ENCODE results near the gene MTMR6. TPM values are rescaled to one million over a fixed set of nuclear protein-coding genes. Genes with fewer than 3 reads are reported as not detected.

MTMR6 gene
- total RNA-seq, 1 experiment from 2014 or later, result 9.7 TPM

- no peak for DNase-seq (ENCODE audit: low read depth, low spot score)
- TF ChIP-seq CTCF (IDR thresholded peaks at IDR 0.05), result no peak
- TF ChIP-seq TCF7L2 (IDR thresholded peaks at IDR 0.05; ENCODE audit: low read depth, low read length), result no peak
- TF ChIP-seq SIN3A (IDR thresholded peaks at IDR 0.05; ENCODE audit: borderline replicate concordance, insufficient read depth, low read depth, low read length), result no peak
- TF ChIP-seq POLR2AphosphoS5 (IDR thresholded peaks at IDR 0.05; ENCODE audit: low read depth, low read length), result no peak
- no peak for TF ChIP-seq REST (IDR thresholded peaks at IDR 0.05; ENCODE audit: insufficient read depth in 1 of 2, low read depth in 2 of 2, low read length in 1 of 2)
- Histone ChIP-seq H3K4me1 (ENCODE audit: control insufficient read depth, insufficient read depth, low read length) (no peaks in the 10 kb centered on the region), H3K4me3 (ENCODE audit: low read depth in 2 of 2, low read length in 2 of 2) (no peak overlapping the region), H3K27ac (ENCODE audit: low read length) (no peak overlapping the region), H3K9me3 (ENCODE audit: control insufficient read depth, insufficient read depth, low read depth, low read length) (no peaks in the 10 kb centered on the region), H3K27me3 (ENCODE audit: control insufficient read depth, insufficient read depth, low read length) (no peaks in the 10 kb centered on the region), H3K36me3 (ENCODE audit: control insufficient read depth, insufficient read depth, low read length) (peaks cover 3% of the 10 kb centered on the region; the same call in 1 of the 2 replicates)
- intact Hi-C loops (cut with micrococcal nuclease; ENCODE audit: unreplicated experiment), result no loop called here
- ATAC-seq, result no peak
- in situ Hi-C loops (cut with HindIII; ENCODE audit: low pct_unique_long_range_greater_than_20kb, low sequenced_read_pairs), result no loop called here
- ChIA-PET POLR2A (interaction anchor here (0.5 kb wide), 1 partner anchor 29 kb away, joined by 4 read pairs; no protein-coding TSS in a partner anchor), CTCF (no interaction called here)
- BruUV-seq (replicated peaks), result no TSS peak
Observed at GRCh38 chr13:25291691-25292090, 4.4 kb upstream of the MTMR6 start.

GRCh38 chr13:25288966-25289365 is 1.7 kb upstream of the MTMR6 start:
- no peak overlapping the region for H3K4me3 ChIP-seq (ENCODE audit: low read depth in 2 of 2, low read length in 2 of 2)
- no peak overlapping the region for H3K27ac ChIP-seq (ENCODE audit: low read length)
- no peak for ATAC-seq
- intact Hi-C loops (cut with micrococcal nuclease; ENCODE audit: unreplicated experiment), result no loop called here
- peaks cover 4% of the 10 kb centered on the region; the same call in 1 of the 2 replicates for H3K36me3 ChIP-seq (ENCODE audit: control insufficient read depth, insufficient read depth, low read length)
- CTCF ChIA-PET, result no interaction called here
- TF ChIP-seq REST (IDR thresholded peaks at IDR 0.05; ENCODE audit: insufficient read depth in 1 of 2, low read depth in 2 of 2, low read length in 1 of 2) (no peak), POLR2AphosphoS5 (IDR thresholded peaks at IDR 0.05; ENCODE audit: low read depth, low read length) (no peak), SIN3A (IDR thresholded peaks at IDR 0.05; ENCODE audit: borderline replicate concordance, insufficient read depth, low read depth, low read length) (no peak), CTCF (IDR thresholded peaks at IDR 0.05) (no peak), TCF7L2 (IDR thresholded peaks at IDR 0.05; ENCODE audit: low read depth, low read length) (no peak)
- POLR2A ChIA-PET, result no interaction called here
- no peaks in the 10 kb centered on the region for H3K27me3 ChIP-seq (ENCODE audit: control insufficient read depth, insufficient read depth, low read length)
- no peaks in the 10 kb centered on the region; the same call in 1 of the 2 replicates for H3K4me1 ChIP-seq (ENCODE audit: control insufficient read depth, insufficient read depth, low read length)
- in situ Hi-C loops (cut with HindIII; ENCODE audit: low pct_unique_long_range_greater_than_20kb, low sequenced_read_pairs), result no loop called here
- no TSS peak for BruUV-seq (replicated peaks)
- DNase-seq (ENCODE audit: low read depth, low spot score), result no peak
- no peaks in the 10 kb centered on the region for H3K9me3 ChIP-seq (ENCODE audit: control insufficient read depth, insufficient read depth, low read depth, low read length)

All from Panc1 (cell line).